Measurements from ENCODE around the gene MTMR10. TPM values are rescaled to one million over a fixed set of nuclear protein-coding genes. Genes with fewer than 3 reads are reported as not detected.

The MTMR10 gene
- total and polyA plus RNA-seq, 2 donors (not counting 3 experiments of a cell fraction or from before 2014, with no cell fraction given): 48.3 to 88.5 TPM

- BruUV-seq (replicated peaks): no TSS peak
- no peak overlapping the region for H3K27ac ChIP-seq (ENCODE audit: insufficient read depth, low read depth, low read length)
- H3K4me1 ChIP-seq (ENCODE audit: control insufficient read depth, extremely low read depth, insufficient read depth, low read length): no peaks in the 10 kb centered on the region
- H3K4me3 ChIP-seq (replicated peaks in 1 of 3; ENCODE audit: insufficient read depth in 1 of 3, low read depth in 1 of 3, low read length in 3 of 3): no peak overlapping the region
- dilution Hi-C loops (cut with MboI; ENCODE audit: extremely low pct_ligation_motif_present, low sequenced_read_pairs): no loop called here
- no peak overlapping the region for H3K9ac ChIP-seq (replicated peaks; ENCODE audit: extremely low read depth, insufficient read depth, low read length)
- intact Hi-C loops (cut with micrococcal nuclease): no loop called here
- FAIRE-seq (no peak), DNase-seq (ENCODE audit: low read depth, low spot score) (no peak)
- TF ChIP-seq MYC (IDR thresholded peaks at IDR 0.05; ENCODE audit: low read depth, low read length): no peak
- TF ChIP-seq POLR2A (IDR thresholded peaks at IDR 0.05; ENCODE audit: low read depth, low read length): no peak
- TF ChIP-seq MAX (IDR thresholded peaks at IDR 0.05; ENCODE audit: insufficient read depth, insufficient read length): no peak
- TF ChIP-seq POLR2AphosphoS5 (IDR thresholded peaks at IDR 0.05; ENCODE audit: insufficient read depth, low read depth, low read length): no peak
- no peak for TF ChIP-seq EZH2 (IDR thresholded peaks at IDR 0.05; ENCODE audit: borderline replicate concordance, low read depth, low read length, severe bottlenecking)
- TF ChIP-seq JUN (IDR thresholded peaks at IDR 0.05; ENCODE audit: borderline replicate concordance, insufficient read depth, insufficient read length, low read depth): no peak
- TF ChIP-seq FOS (IDR thresholded peaks at IDR 0.05; ENCODE audit: borderline replicate concordance, insufficient read depth, low read length): no peak
- H3K9me1 ChIP-seq (replicated peaks; ENCODE audit: control insufficient read depth, extremely low read depth, insufficient read depth, low read length): no peaks in the 10 kb centered on the region
- ChIA-PET POLR2A (no interaction called here), CTCF (interaction anchor here (0.7 to 4.0 kb wide), 2 partner anchors 29 to 200 kb away, joined by 3 to 30 read pairs; no protein-coding TSS in a partner anchor)
- H3K4me2 ChIP-seq (ENCODE audit: insufficient read depth, low read length): no peak overlapping the region
- H3K27me3 ChIP-seq (ENCODE audit: control insufficient read depth in 2 of 2, insufficient read depth in 2 of 2, low read length in 2 of 2): no peaks in the 10 kb centered on the region
- no peak overlapping the region for H2AFZ ChIP-seq (ENCODE audit: low read depth, low read length)
- H3K36me3 ChIP-seq (ENCODE audit: control insufficient read depth in 2 of 2, extremely low read depth in 1 of 2, insufficient read depth in 2 of 2, low read length in 2 of 2): peaks cover 2 to 8% of the 10 kb centered on the region in 2 experiments
- H3K79me2 ChIP-seq (ENCODE audit: control insufficient read depth, insufficient read depth, low read length): no peaks in the 10 kb centered on the region
- H3K9me3 ChIP-seq (replicated peaks; ENCODE audit: control insufficient read depth, insufficient read depth, low read length): no peaks in the 10 kb centered on the region
- H4K20me1 ChIP-seq (replicated peaks; ENCODE audit: control insufficient read depth, extremely low read depth, insufficient read depth, low read length): no peaks in the 10 kb centered on the region
These were observed 61.0 kb downstream of the MTMR10 start for GRCh38 chr15:30930422-30930821.

- peaks cover 2 to 12% of the 10 kb centered on the region in 2 experiments for H3K36me3 ChIP-seq (ENCODE audit: control insufficient read depth in 2 of 2, extremely low read depth in 1 of 2, insufficient read depth in 2 of 2, low read length in 2 of 2)
- intact Hi-C loops (cut with micrococcal nuclease): no loop called here
- ChIA-PET POLR2A (no interaction called here), CTCF (interaction anchor here (4.0 kb wide), 1 partner anchor 200 kb away, joined by 30 read pairs; no protein-coding TSS in a partner anchor)
- no peaks in the 10 kb centered on the region for H3K27me3 ChIP-seq (ENCODE audit: control insufficient read depth in 2 of 2, insufficient read depth in 2 of 2, low read length in 2 of 2)
- no peaks in the 10 kb centered on the region for H3K79me2 ChIP-seq (ENCODE audit: control insufficient read depth, insufficient read depth, low read length)
- no peak overlapping the region for H3K4me2 ChIP-seq (ENCODE audit: insufficient read depth, low read length)
- FAIRE-seq (peak; percentile 15), DNase-seq (ENCODE audit: low read depth, low spot score) (no peak)
- no peaks in the 10 kb centered on the region for H3K9me1 ChIP-seq (replicated peaks; ENCODE audit: control insufficient read depth, extremely low read depth, insufficient read depth, low read length)
- TF ChIP-seq POLR2A (IDR thresholded peaks at IDR 0.05; ENCODE audit: low read depth, low read length) (no peak), MAX (IDR thresholded peaks at IDR 0.05; ENCODE audit: insufficient read depth, insufficient read length) (no peak), CTCF (IDR thresholded peaks at IDR 0.05; ENCODE audit: extremely low read depth in 1 of 2, insufficient read depth in 1 of 2, low read depth in 1 of 2, low read length in 2 of 2) (no peak), JUN (IDR thresholded peaks at IDR 0.05; ENCODE audit: borderline replicate concordance, insufficient read depth, insufficient read length, low read depth) (no peak), MYC (IDR thresholded peaks at IDR 0.05; ENCODE audit: low read depth, low read length) (no peak), GATA2 (IDR thresholded peaks at IDR 0.05; ENCODE audit: insufficient read depth, insufficient read length, low read depth, low read length) (no peak), POLR2AphosphoS5 (IDR thresholded peaks at IDR 0.05; ENCODE audit: insufficient read depth, low read depth, low read length) (no peak), EZH2 (IDR thresholded peaks at IDR 0.05; ENCODE audit: borderline replicate concordance, low read depth, low read length, severe bottlenecking) (no peak), FOS (IDR thresholded peaks at IDR 0.05; ENCODE audit: borderline replicate concordance, insufficient read depth, low read length) (no peak)
- H3K4me3 ChIP-seq (replicated peaks in 1 of 3; ENCODE audit: insufficient read depth in 1 of 3, low read depth in 1 of 3, low read length in 3 of 3): no peak overlapping the region
- dilution Hi-C loops (cut with MboI; ENCODE audit: extremely low pct_ligation_motif_present, low sequenced_read_pairs): no loop called here
- no peaks in the 10 kb centered on the region for H4K20me1 ChIP-seq (replicated peaks; ENCODE audit: control insufficient read depth, extremely low read depth, insufficient read depth, low read length)
- no peak overlapping the region for H3K9ac ChIP-seq (replicated peaks; ENCODE audit: extremely low read depth, insufficient read depth, low read length)
- no peaks in the 10 kb centered on the region for H3K9me3 ChIP-seq (replicated peaks; ENCODE audit: control insufficient read depth, insufficient read depth, low read length)
- no peaks in the 10 kb centered on the region for H3K4me1 ChIP-seq (ENCODE audit: control insufficient read depth, extremely low read depth, insufficient read depth, low read length)
- no TSS peak for BruUV-seq (replicated peaks)
- no peak overlapping the region for H3K27ac ChIP-seq (ENCODE audit: insufficient read depth, low read depth, low read length)
- H2AFZ ChIP-seq (ENCODE audit: low read depth, low read length): no peak overlapping the region
These were observed 61.4 kb downstream of the MTMR10 start for GRCh38 chr15:30929982-30930381.
